ENCODE data around the gene KLHL8.
A peak's percentile ranks its signal among the peaks of the same experiment; 100 is the strongest.

Gene KLHL8

GRCh38 chr4:87132035-87132434 lies 88.4 kb downstream of the KLHL8 start:
- Histone ChIP-seq H3K4me1 (ENCODE audit: low read length) (peaks cover 11% of the 10 kb centered on the region), H3K9ac (ENCODE audit: low read length) (no peak overlapping the region), H3K4me3 (ENCODE audit: low read length) (no peak overlapping the region), H3K4me2 (ENCODE audit: low read length) (0 out of 2 replicates have a peak overlapping the region, but pooled peaks have one; percentile 21), H2AFZ (ENCODE audit: low read depth, low read length) (no peak overlapping the region), H3K9me3 (ENCODE audit: insufficient read depth, low read length) (no peaks in the 10 kb centered on the region), H3K27me3 (ENCODE audit: low read depth, low read length) (no peaks in the 10 kb centered on the region), H4K20me1 (ENCODE audit: insufficient read depth, low read length) (no peaks in the 10 kb centered on the region), H3K79me2 (ENCODE audit: low read length) (no peaks in the 10 kb centered on the region), H3K36me3 (replicated peaks; ENCODE audit: low read depth, low read length) (peaks cover 68% of the 10 kb centered on the region), H3K27ac (ENCODE audit: low read length) (no peak overlapping the region)
- TF ChIP-seq EZH2phosphoT487 (IDR thresholded peaks at IDR 0.05; ENCODE audit: low read depth) = no peak
- TF ChIP-seq, protein P1, sequence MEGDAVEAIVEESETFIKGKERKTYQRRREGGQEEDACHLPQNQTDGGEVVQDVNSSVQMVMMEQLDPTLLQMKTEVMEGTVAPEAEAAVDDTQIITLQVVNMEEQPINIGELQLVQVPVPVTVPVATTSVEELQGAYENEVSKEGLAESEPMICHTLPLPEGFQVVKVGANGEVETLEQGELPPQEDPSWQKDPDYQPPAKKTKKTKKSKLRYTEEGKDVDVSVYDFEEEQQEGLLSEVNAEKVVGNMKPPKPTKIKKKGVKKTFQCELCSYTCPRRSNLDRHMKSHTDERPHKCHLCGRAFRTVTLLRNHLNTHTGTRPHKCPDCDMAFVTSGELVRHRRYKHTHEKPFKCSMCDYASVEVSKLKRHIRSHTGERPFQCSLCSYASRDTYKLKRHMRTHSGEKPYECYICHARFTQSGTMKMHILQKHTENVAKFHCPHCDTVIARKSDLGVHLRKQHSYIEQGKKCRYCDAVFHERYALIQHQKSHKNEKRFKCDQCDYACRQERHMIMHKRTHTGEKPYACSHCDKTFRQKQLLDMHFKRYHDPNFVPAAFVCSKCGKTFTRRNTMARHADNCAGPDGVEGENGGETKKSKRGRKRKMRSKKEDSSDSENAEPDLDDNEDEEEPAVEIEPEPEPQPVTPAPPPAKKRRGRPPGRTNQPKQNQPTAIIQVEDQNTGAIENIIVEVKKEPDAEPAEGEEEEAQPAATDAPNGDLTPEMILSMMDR (IDR thresholded peaks at IDR 0.05; ENCODE audit: low read depth, low read length) = no peak

DNA sequence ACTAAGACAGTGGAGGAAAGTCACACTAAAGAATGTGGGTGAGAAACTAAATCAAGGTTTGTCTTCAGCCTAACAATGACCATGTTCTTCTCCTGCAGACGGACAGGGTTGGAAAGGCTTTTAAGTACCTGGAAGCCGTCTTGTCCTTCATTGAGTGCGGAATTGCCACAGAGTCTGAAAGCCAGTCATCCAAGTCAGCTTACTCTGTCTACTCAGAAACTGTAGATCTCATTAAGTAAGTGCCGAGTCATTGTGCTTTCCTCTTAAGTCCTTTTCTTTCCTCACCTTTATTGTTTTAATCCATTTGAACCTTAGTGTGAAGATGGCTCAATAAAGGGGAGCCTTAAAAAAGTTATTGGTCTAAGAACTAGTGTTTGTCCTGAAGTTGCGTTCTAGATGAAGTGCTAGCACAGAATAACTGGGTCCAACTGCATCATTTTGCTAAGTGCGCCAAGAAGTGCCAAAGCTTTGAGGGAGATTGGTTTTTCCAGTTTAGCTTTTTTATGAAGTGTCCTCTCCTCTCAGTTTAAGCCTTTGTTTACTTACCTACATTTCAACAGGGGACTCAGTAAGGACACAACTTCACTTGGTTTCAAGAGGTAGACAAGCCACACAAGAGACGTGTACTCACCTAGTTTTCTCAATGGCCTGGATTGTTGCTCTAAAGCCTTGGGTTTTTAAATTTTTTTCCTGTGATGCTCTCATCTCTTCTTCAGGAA lies 89.3 kb downstream of the KLHL8 start:
- Histone ChIP-seq H3K4me3 (ENCODE audit: low read length) (no peak overlapping the region), H3K4me1 (ENCODE audit: low read length) (peaks cover 11% of the 10 kb centered on the region), H2AFZ (ENCODE audit: low read depth, low read length) (no peak overlapping the region), H3K27me3 (ENCODE audit: low read depth, low read length) (no peaks in the 10 kb centered on the region), H3K4me2 (ENCODE audit: low read length) (no peak overlapping the region), H3K9me3 (ENCODE audit: insufficient read depth, low read length) (no peaks in the 10 kb centered on the region), H3K79me2 (ENCODE audit: low read length) (no peaks in the 10 kb centered on the region), H3K36me3 (replicated peaks; ENCODE audit: low read depth, low read length) (peaks cover 70% of the 10 kb centered on the region), H3K27ac (ENCODE audit: low read length) (no peak overlapping the region), H4K20me1 (ENCODE audit: insufficient read depth, low read length) (no peaks in the 10 kb centered on the region), H3K9ac (ENCODE audit: low read length) (no peak overlapping the region)
- TF ChIP-seq, protein P1 (IDR thresholded peaks at IDR 0.05; ENCODE audit: low read depth, low read length) = no peak
- TF ChIP-seq EZH2phosphoT487 (IDR thresholded peaks at IDR 0.05; ENCODE audit: low read depth) = no peak

- no peak for TF ChIP-seq EZH2phosphoT487 (IDR thresholded peaks at IDR 0.05; ENCODE audit: low read depth)
- TF ChIP-seq, protein P1 (IDR thresholded peaks at IDR 0.05; ENCODE audit: low read depth, low read length) = no peak
- H3K36me3 ChIP-seq (replicated peaks; ENCODE audit: low read depth, low read length) = peaks cover 75% of the 10 kb centered on the region
- H3K4me3 ChIP-seq (ENCODE audit: low read length) = no peak overlapping the region
- no peaks in the 10 kb centered on the region for H3K27me3 ChIP-seq (ENCODE audit: low read depth, low read length)
- H3K79me2 ChIP-seq (ENCODE audit: low read length) = no peaks in the 10 kb centered on the region
- H4K20me1 ChIP-seq (ENCODE audit: insufficient read depth, low read length) = no peaks in the 10 kb centered on the region
- no peak overlapping the region for H2AFZ ChIP-seq (ENCODE audit: low read depth, low read length)
- no peaks in the 10 kb centered on the region for H3K9me3 ChIP-seq (ENCODE audit: insufficient read depth, low read length)
- H3K27ac ChIP-seq (ENCODE audit: low read length) = no peak overlapping the region
- H3K4me2 ChIP-seq (ENCODE audit: low read length) = no peak overlapping the region
- peaks cover 11% of the 10 kb centered on the region for H3K4me1 ChIP-seq (ENCODE audit: low read length)
- no peak overlapping the region for H3K9ac ChIP-seq (ENCODE audit: low read length)
These were observed 90.7 kb downstream of the KLHL8 start for GRCh38 chr4:87129681-87130080.

GRCh38 chr4:87128006-87128705 lies 92.3 kb downstream of the KLHL8 start:
- H3K4me1 ChIP-seq (ENCODE audit: low read length) = peaks cover 11% of the 10 kb centered on the region
- H3K27ac ChIP-seq (ENCODE audit: low read length) = no peak overlapping the region
- H3K9me3 ChIP-seq (ENCODE audit: insufficient read depth, low read length) = no peaks in the 10 kb centered on the region
- H2AFZ ChIP-seq (ENCODE audit: low read depth, low read length) = no peak overlapping the region
- TF ChIP-seq, protein P1 (IDR thresholded peaks at IDR 0.05; ENCODE audit: low read depth, low read length) = no peak
- TF ChIP-seq EZH2phosphoT487 (IDR thresholded peaks at IDR 0.05; ENCODE audit: low read depth) = no peak
- H3K27me3 ChIP-seq (ENCODE audit: low read depth, low read length) = no peaks in the 10 kb centered on the region
- no peak overlapping the region for H3K4me2 ChIP-seq (ENCODE audit: low read length)
- H3K79me2 ChIP-seq (ENCODE audit: low read length) = no peaks in the 10 kb centered on the region
- no peak overlapping the region for H3K4me3 ChIP-seq (ENCODE audit: low read length)
- no peak overlapping the region for H3K9ac ChIP-seq (ENCODE audit: low read length)
- no peaks in the 10 kb centered on the region for H4K20me1 ChIP-seq (ENCODE audit: insufficient read depth, low read length)
- H3K36me3 ChIP-seq (replicated peaks; ENCODE audit: low read depth, low read length) = peaks cover 62% of the 10 kb centered on the region

Measured in OCI-LY3 (cell line).